GM12878 (cell line): ENCODE measurements around the gene USPL1. TPM values are rescaled to one million over a fixed set of nuclear protein-coding genes. Genes with fewer than 3 reads are reported as not detected.

Source experiments
- CHD4 ChIP-seq: fragments of 200-600 bp; sonication (generic); IDR thresholded peaks from 2 replicates; pipeline ENCODE4 v1.6.1; 2016; ENCODE audit warnings: mild to moderate bottlenecking
- CUX1 ChIP-seq: IDR thresholded peaks from 2 replicates; pipeline ENCODE4 v1.6.1; 2012; ENCODE audit warnings: improper control_type of control experiment, low read depth, low read length; ENCODE audit not compliant: insufficient replicate concordance
- DPF2 ChIP-seq: fragments of 450-650 bp; IDR thresholded peaks from 2 replicates; pipeline ENCODE4 v1.6.1; 2017; ENCODE audit warnings: mild to moderate bottlenecking
- EGR1 ChIP-seq, 2 experiments: IDR thresholded peaks; 1 replicate in 1 of 2; 2 replicates in 1 of 2; pipeline ENCODE4 v1.6.1; 2011 to 2012; ENCODE audit warnings: low read depth in 2 of 2, low read length in 2 of 2, borderline replicate concordance in 1 of 2, mild to moderate bottlenecking in 1 of 2, moderate library complexity in 1 of 2
- HDGF ChIP-seq: fragments of 450-650 bp; IDR thresholded peaks from 2 replicates; pipeline ENCODE4 v1.6.1; 2016; ENCODE audit warnings: antibody characterized with exemption
- NBN ChIP-seq: fragments of 450-650 bp; IDR thresholded peaks from 2 replicates; pipeline ENCODE4 v1.6.1; 2016
- NFIC ChIP-seq: IDR thresholded peaks from 2 replicates; pipeline ENCODE4 v1.6.1; 2012; ENCODE audit warnings: low read depth, mild to moderate bottlenecking, inconsistent platforms, low read length, moderate library complexity
- POLR2AphosphoS5 ChIP-seq: IDR thresholded peaks from 2 replicates; pipeline ENCODE4 v1.6.1; 2011; ENCODE audit warnings: mild to moderate bottlenecking, low read length, inconsistent platforms
- REST ChIP-seq: IDR thresholded peaks from 2 replicates; pipeline ENCODE4 v1.6.1; 2012; ENCODE audit warnings: mild to moderate bottlenecking, low read depth, low read length
- ZBED1 ChIP-seq: IDR thresholded peaks from 2 replicates; pipeline ENCODE4 v1.6.1; 2016; ENCODE audit warnings: borderline replicate concordance
- ZSCAN29 ChIP-seq: fragments of 450-650 bp; IDR thresholded peaks from 2 replicates; pipeline ENCODE4 v1.6.1; 2017; ENCODE audit warnings: mild to moderate bottlenecking, moderate library complexity
- polyA plus RNA-seq, 11 experiments: library from polyadenylated mRNA; depleted of rRNA in 4 of 11; unstranded in 6 of 11; stranded (reverse) in 5 of 11; fragments of >200 nt; fragmentation: Nextera tagmentation in 4 of 11; fragmentation: Illumina TruSeq in 1 of 11; extraction: Ambion mirVana in 4 of 11; extraction: Trizol in 1 of 11; gene quantifications; 1 replicate in 1 of 11; 2 replicates in 10 of 11; pipeline versions ENCODE4 v1.2.1 to v1.2.3, GENCODE V29; 2011 to 2016; ENCODE audit warnings: inconsistent platforms in 2 of 11, missing spikeins in 2 of 11, low read depth in 1 of 11
- total RNA-seq, 4 experiments: library from RNA; depleted of rRNA in 3 of 4; stranded (reverse); fragments of >200 nt in 3 of 4; fragmentation: Illumina TruSeq in 1 of 4; extraction: Trizol in 1 of 4; gene quantifications; 2 replicates each; pipeline versions ENCODE4 v1.2.1 to v1.2.3, GENCODE V29; 2013 to 2021
- TF ChIP-seq, protein P1 (sequence below): fragments of 450-650 bp; IDR thresholded peaks from 2 replicates; pipeline ENCODE4 v1.6.1; 2018; ENCODE audit warnings: borderline replicate concordance, mild to moderate bottlenecking; ENCODE audit not compliant: partially characterized antibody
- TF ChIP-seq, protein P2 (sequence below): fragments of 450-650 bp; IDR thresholded peaks from 2 replicates; pipeline ENCODE4 v1.6.1; 2017; ENCODE audit warnings: mild to moderate bottlenecking, moderate library complexity

USPL1 gene
- total and polyA plus RNA-seq, 10 of the 15 experiments (the other 5 are each of a cell fraction or from before 2014, with no cell fraction given), result 7.9 to 23.2 (median 15.8) TPM

GRCh38 chr13:30617315-30618185 is at the start of gene USPL1 (continued):
- TF ChIP-seq, protein P1, sequence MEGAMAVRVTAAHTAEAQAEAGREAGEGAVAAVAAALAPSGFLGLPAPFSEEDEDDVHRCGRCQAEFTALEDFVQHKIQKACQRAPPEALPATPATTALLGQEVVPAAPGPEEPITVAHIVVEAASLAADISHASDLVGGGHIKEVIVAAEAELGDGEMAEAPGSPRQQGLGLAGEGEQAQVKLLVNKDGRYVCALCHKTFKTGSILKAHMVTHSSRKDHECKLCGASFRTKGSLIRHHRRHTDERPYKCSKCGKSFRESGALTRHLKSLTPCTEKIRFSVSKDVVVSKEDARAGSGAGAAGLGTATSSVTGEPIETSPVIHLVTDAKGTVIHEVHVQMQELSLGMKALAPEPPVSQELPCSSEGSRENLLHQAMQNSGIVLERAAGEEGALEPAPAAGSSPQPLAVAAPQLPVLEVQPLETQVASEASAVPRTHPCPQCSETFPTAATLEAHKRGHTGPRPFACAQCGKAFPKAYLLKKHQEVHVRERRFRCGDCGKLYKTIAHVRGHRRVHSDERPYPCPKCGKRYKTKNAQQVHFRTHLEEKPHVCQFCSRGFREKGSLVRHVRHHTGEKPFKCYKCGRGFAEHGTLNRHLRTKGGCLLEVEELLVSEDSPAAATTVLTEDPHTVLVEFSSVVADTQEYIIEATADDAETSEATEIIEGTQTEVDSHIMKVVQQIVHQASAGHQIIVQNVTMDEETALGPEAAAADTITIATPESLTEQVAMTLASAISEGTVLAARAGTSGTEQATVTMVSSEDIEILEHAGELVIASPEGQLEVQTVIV, result peak; percentile 76
- TF ChIP-seq CHD4, result no peak
- TF ChIP-seq NFIC, result no peak; the same call in 1 of the 2 replicates
- TF ChIP-seq HDGF, result peak; percentile 99
- TF ChIP-seq POLR2AphosphoS5, result peak; percentile 94
- 0 out of 2 replicates have a peak, but pooled peaks have one; percentile 58 for TF ChIP-seq ZSCAN29
- TF ChIP-seq REST, result 0 out of 2 replicates have a peak, but pooled peaks have one; percentile 7
- TF ChIP-seq EGR1 (IDR thresholded peaks at IDR 0.05; ENCODE audit: borderline replicate concordance in 1 of 2, low read depth in 2 of 2, low read length in 2 of 2), result peak; percentile 83 to 90
- TF ChIP-seq NBN, result peak; percentile 98
- TF ChIP-seq CUX1, result no peak
- TF ChIP-seq, protein P2, sequence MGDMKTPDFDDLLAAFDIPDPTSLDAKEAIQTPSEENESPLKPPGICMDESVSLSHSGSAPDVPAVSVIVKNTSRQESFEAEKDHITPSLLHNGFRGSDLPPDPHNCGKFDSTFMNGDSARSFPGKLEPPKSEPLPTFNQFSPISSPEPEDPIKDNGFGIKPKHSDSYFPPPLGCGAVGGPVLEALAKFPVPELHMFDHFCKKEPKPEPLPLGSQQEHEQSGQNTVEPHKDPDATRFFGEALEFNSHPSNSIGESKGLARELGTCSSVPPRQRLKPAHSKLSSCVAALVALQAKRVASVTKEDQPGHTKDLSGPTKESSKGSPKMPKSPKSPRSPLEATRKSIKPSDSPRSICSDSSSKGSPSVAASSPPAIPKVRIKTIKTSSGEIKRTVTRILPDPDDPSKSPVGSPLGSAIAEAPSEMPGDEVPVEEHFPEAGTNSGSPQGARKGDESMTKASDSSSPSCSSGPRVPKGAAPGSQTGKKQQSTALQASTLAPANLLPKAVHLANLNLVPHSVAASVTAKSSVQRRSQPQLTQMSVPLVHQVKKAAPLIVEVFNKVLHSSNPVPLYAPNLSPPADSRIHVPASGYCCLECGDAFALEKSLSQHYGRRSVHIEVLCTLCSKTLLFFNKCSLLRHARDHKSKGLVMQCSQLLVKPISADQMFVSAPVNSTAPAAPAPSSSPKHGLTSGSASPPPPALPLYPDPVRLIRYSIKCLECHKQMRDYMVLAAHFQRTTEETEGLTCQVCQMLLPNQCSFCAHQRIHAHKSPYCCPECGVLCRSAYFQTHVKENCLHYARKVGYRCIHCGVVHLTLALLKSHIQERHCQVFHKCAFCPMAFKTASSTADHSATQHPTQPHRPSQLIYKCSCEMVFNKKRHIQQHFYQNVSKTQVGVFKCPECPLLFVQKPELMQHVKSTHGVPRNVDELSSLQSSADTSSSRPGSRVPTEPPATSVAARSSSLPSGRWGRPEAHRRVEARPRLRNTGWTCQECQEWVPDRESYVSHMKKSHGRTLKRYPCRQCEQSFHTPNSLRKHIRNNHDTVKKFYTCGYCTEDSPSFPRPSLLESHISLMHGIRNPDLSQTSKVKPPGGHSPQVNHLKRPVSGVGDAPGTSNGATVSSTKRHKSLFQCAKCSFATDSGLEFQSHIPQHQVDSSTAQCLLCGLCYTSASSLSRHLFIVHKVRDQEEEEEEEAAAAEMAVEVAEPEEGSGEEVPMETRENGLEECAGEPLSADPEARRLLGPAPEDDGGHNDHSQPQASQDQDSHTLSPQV, result 0 out of 2 replicates have a peak, but pooled peaks have one; percentile 69
- TF ChIP-seq ZBED1, result peak; percentile 39; the same call in 1 of the 2 replicates
- peak; percentile 73 for TF ChIP-seq DPF2
